Lower leg skin (tissue), 4 donors: Measurements from ENCODE around the gene KLHDC8A. TPM values are rescaled to one million over a fixed set of nuclear protein-coding genes. Genes with fewer than 3 reads are reported as not detected.
"Not testable (repeated sequence)": the region's sequence is repeated elsewhere in the genome, so short reads cannot be mapped to it uniquely, and the experiment has no call there.

Source experiments
- DNase-seq, 2 donors: peaks; one replicate each; pipeline ENCODE4 v3.0.0-alpha.2; 2019; ENCODE audit warnings: low spot score in 2 of 2
- H3K4me3 ChIP-seq: fragments of 200-600 bp; sonication (generic); 2 replicates; pipeline ENCODE4 v1.5.1; 2017; ENCODE audit warnings: mild to moderate bottlenecking, low read depth; ENCODE audit not compliant: poor library complexity, severe bottlenecking
- CTCF ChIP-seq, 3 donors: fragments of 450-650 bp; IDR thresholded peaks; one replicate each; pipeline ENCODE4 v1.5.1; 2016; ENCODE audit warnings: antibody characterized with exemption in 3 of 3, mild to moderate bottlenecking in 3 of 3, moderate library complexity in 2 of 3
- POLR2A ChIP-seq, 2 donors: fragments of 450-650 bp; IDR thresholded peaks; one replicate each; pipeline ENCODE4 v1.6.1; 2016 to 2017; ENCODE audit warnings: antibody characterized with exemption in 2 of 2, mild to moderate bottlenecking in 1 of 2, moderate library complexity in 1 of 2
- WGBS, 2 donors: methylation state at CpG; one replicate each; pipeline ENCODE4 v1.1.5; 2018; 5-methylcytosine and 5-hydroxymethylcytosine counted together
- intact Hi-C: fragments of 100-400 bp; cut with DNase I; formaldehyde crosslinking; loops from one replicate; pipeline ENCODE4 v1.15.0; 2023; ENCODE audit warnings: low total_unique reads
- total RNA-seq, 4 donors: library from RNA; depleted of rRNA; stranded (reverse); fragments of >200 nt; gene quantifications; one replicate each; pipeline ENCODE4 v1.1.0, GENCODE V29; 2016

Gene KLHDC8A
- total RNA-seq, 4 donors from 2014 or later = 0.30 TPM; not detected in 3

GRCh38 chr1:205369701-205370123 is 13.0 kb upstream of the KLHDC8A start:
- no peak for DNase-seq
- no peak overlapping the region for H3K4me3 ChIP-seq
- intact Hi-C loops = no loop called here
- no peak for TF ChIP-seq CTCF (IDR thresholded peaks at IDR 0.05)
- no peak for TF ChIP-seq POLR2A (IDR thresholded peaks at IDR 0.05)
- 72 to 75% methylated on average over 3 of the region's 3 CpGs for WGBS, 2 donors

DNA sequence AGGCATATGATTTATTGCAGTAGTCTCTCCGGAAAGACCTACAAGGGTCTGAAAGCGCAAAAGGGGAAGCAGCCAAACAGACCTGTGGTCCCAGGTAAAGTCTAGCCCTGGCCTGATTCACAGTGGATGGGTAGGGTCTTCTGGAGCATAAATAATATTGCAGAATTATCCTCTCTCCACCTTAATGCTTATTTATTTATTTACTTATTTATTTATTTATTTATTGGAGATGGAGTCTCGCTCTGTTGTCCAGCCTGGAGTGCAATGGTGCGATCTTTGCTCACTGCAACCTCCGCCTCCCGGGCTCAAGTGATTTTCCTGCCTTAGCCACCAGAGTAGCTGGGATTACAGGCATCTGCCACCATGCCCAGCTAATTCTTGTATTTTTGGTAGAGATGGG is 11.8 kb upstream of the KLHDC8A start:
- no peak overlapping the region for H3K4me3 ChIP-seq
- peak in 1 of 2 donors; percentile 59 for DNase-seq
- 86 to 93% methylated on average over 6 of the region's 6 CpGs for WGBS, 2 donors
- TF ChIP-seq POLR2A (IDR thresholded peaks at IDR 0.05) (no peak), CTCF (IDR thresholded peaks at IDR 0.05) (no peak)
- intact Hi-C loops = no loop called here

GRCh38 chr1:205365945-205366463 is 9.3 kb upstream of the KLHDC8A start:
- no peak for DNase-seq
- 39 to 50% methylated on average over 7 to 8 of the region's 8 CpGs for WGBS, 2 donors
- no peak for TF ChIP-seq POLR2A (IDR thresholded peaks at IDR 0.05)
- TF ChIP-seq CTCF (IDR thresholded peaks at IDR 0.05) = no peak
- H3K4me3 ChIP-seq = no peak overlapping the region
- intact Hi-C loops = no loop called here

GRCh38 chr1:205365086-205365485 is 8.4 kb upstream of the KLHDC8A start:
- DNase-seq, intact Hi-C loops, H3K4me3 ChIP-seq: not testable (repeated sequence)
- 87 to 91% methylated on average over 8 of the region's 8 CpGs for whole genome bisulfite sequencing, 2 donors

DNA sequence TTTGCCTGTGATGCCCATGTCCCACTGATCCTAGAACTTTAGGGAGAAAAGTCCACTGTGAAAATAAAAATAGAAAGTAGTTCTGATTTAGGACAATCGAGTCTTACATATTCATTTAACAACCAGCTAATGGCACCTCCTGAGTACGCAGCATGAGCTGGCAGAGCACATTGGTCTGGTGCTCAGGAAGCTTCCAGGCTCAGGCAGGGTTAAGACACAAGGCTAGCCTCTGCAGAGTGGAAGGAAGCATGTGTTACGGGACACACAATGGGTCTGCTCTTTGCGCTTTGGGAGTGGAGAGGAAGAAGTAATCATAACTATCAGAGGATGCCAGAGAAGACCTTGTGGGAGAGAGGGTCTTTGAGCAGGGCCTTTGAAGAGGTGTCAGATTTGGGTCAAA is 4.2 kb upstream of the KLHDC8A start:
- 70 to 77% methylated on average over 4 of the region's 4 CpGs for WGBS, 2 donors
- TF ChIP-seq POLR2A (IDR thresholded peaks at IDR 0.05) (no peak), CTCF (IDR thresholded peaks at IDR 0.05) (no peak)
- intact Hi-C loops = no loop called here
- DNase-seq = no peak
- H3K4me3 ChIP-seq = no peak overlapping the region

DNA sequence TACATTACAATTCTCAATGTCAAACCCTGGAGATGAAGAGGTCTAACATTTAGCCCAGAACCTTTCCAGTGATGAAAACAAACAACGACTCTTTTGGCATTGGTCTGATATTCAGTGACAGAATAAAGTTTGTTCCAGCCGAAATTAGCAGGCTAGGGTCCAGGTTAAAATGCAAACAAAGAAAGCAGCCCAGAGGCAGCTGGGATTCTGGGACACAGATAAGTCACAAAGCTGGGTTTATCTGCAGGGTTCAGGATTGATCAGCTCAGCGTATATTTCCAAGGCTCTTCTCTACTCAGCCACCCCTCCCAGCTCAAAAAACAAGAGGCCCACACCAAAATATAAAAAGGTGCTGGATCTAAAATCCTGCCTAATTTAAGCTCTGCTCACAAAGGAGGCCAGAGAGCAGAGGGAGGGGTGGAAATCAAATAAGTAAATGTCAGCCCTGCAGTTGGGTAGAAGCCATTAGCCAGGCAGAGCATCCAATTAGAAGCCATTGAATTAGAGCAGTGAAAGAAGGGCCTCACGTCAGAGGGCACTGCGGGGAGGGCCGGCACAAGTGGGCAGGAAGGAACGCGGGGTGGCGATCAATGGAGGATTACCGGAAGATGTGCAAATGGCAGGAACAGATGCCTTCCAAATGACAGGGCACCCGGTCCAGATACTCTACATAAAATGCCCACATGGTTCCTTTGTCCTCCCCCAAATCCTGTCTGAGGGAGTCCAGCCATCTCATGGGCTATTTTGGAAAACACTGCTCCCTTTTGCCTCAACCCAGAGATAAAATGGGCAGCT is 3.2 kb upstream of the KLHDC8A start:
- no peak overlapping the region for H3K4me3 ChIP-seq
- no peak for TF ChIP-seq POLR2A (IDR thresholded peaks at IDR 0.05)
- DNase-seq = no peak
- intact Hi-C loops = no loop called here
- WGBS, 2 donors = 69 to 72% methylated on average over 11 of the region's 11 CpGs

DNA sequence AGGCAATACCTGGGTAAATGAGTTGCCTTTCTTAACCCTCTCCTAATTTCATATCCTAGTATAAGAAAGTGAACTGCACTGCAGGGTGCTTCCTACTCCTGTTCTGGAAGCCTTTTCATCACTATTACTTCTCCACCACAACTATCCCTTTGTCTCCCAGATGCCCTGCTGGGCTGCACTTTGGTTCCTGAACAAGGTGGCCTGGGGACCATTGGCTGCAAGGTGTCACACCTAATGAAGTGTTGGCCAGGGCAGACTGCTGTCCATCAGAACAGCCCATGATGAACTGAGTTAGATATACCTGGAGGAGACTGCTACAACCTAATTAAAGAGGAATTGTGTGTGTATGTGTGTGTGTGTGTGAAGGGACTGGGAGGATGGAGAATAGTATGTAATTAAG is 1.9 kb upstream of the KLHDC8A start:
- intact Hi-C loops = no loop called here
- TF ChIP-seq CTCF (IDR thresholded peaks at IDR 0.05) (no peak), POLR2A (IDR thresholded peaks at IDR 0.05) (no peak)
- H3K4me3 ChIP-seq = no peak overlapping the region
- no peak for DNase-seq
